HG03108 (cell line): ENCODE data around the gene EPM2A.

ENCODE experiments used
- ATAC-seq: cut with Tn5 transposase; IDR thresholded peaks from one replicate; pipeline ENCODE4 v1.9.1; 2021; ENCODE audit warnings: moderate library complexity; ENCODE audit not compliant: unreplicated experiment

Gene EPM2A

DNA sequence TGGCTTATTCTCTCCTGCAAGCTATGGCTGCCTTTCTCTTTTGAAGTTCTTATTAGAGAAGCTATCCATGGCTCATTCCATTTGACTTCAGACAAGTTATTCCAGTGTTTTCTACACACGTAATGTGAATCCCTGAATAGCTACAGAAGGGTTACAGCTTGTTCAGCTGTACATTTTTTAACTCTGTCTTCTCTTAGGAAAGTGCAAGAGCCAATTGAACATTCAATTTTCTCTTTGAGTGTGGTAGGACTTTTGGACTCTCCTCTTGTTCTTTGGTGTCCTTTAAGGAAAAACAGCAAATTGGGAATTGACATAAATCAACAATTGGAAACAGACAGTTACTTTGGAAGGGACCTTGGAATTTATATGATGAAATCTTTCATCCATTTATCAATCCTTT is 125.8 kb downstream of the EPM2A start:
- ATAC-seq = no peak

DNA sequence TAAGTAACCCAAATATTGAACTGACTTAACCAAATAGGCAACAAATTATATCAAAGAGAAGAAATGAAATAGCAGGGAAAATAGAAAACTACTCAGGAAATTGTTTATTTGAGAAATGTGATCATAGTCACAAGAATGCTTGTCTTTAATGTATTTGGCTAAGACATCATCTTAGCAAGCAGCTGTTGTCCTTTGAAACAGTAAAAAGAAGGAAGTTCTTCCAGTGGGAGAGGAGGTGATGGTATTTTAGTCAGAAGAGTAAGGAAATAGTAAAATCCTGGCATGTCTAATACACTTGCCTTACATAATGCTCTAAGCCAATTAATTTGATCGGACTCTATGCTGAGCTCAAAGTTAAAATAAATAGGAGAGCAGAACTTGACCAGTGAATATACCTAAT is 126.5 kb downstream of the EPM2A start:
- no peak for ATAC-seq

DNA sequence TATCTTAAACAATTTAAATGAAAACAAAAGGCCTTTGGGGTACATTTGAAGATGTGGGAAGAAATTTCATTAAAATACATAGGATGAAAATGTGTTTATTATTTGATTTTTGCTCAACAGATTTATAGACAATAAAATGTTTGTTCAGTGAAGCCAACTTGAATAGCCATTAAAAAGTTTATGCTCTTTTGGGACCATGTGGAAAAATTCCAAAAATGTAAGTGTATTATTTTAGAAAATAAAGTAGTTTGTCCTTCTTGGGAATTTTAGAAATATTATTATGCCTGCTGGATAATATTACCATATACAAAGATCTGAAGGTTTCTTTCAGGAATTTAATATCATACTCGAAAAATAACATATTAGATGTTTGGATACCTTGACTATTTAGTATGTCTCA is 131.3 kb downstream of the EPM2A start:
- no peak for ATAC-seq

DNA sequence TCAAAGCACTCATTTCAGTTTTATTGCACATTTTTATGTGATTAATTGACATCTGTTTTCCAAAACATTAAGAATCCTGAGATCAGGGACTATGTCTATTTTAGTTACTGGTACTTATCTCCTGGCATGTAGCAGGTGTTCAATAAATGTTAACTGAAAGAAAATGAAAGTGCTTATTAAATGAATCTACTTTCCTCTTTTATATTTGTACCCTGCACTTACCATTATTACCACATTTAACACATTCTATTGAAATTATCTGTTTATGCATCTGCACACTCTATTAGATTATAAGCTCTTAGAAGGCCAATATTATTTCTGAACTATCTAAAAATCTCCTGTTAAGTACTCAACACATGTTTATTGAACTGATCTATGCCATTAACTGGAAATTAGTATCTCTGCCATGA is 131.9 kb downstream of the EPM2A start:
- no peak for ATAC-seq

DNA sequence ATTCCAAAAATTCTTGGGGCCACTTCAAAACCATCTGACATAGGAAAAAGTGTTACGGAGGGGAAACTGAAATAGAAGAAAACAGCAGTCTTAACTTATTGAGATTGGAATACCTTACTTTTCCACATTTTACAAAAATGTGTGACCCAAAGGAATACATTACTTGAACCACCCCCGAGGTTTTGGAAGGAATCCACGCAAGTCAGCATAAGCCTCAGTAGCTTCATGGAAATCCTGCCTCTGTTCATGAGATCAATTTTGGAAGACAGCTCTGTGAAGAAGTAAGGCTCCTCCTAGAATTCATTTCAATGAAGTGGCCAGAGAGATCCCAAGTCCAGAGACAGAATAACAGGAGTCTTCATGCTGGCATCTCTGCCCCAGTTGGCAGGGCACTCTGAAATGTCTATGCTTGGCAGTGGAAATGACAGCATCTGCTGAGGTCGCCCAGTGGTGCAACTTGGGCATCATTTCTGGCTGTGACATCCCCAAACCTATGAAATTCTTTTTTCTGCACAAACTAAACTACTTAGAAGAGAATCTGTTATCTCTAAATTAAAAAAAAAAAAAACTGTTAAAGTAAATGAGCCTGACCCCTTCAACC is 132.5 kb downstream of the EPM2A start:
- ATAC-seq = no peak

DNA sequence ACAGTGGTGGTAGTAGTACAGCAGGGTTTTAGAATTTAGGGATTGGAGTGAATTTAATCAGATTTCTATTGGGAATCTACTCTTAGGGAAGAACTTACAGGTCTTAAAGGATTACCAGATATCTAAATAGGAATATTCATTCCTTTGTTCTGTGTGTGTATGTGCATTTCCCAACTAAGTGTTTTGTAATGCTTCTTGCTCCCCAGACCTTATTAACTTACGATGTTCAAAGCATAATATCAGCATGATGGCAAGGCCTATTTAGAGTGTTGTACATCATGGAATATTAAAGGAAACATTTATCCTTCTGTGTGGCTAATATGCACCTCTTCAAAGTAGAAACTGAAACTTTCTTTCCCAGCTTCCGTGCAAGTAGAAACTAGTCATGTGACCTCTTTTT is 133.9 kb downstream of the EPM2A start:
- no peak for ATAC-seq

DNA sequence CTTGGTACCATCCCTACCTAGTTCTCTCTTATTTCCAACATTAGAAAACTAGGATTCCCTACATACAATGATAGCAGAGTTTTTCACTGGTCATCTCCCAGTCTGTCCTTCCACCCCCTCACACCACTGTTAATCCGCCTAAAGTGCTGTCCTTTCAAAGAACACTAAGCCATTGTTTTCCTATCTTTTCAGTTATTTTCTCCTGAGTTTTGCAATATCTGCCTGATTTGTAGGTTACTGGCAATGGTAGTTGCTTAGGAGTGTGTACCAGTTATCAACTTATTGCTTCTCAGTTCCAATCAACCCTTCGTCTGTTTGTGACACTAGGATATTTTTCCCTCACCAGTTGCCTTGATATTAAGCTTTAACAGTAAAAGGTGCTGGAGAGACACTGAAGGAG is 135.0 kb downstream of the EPM2A start:
- no peak for ATAC-seq

DNA sequence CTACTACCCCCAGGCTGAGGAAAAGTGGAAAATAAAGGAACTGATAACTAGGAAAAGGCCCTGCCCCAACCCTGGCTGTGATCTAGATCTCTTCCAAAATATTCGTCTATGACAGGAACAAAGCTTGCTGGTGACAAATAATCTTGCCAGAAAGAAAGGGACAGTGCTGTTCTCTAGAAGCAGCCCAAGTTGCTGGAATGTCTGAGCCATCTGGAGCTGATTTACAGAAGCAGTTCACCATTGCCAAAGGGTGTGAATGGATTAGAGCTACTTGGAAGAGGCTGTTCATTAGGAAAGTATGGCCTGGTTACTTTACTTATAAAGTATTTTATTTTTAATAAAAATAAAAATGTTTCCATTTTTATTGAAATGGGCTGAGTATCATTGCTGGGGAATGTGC is 146.3 kb downstream of the EPM2A start:
- ATAC-seq = no peak

DNA sequence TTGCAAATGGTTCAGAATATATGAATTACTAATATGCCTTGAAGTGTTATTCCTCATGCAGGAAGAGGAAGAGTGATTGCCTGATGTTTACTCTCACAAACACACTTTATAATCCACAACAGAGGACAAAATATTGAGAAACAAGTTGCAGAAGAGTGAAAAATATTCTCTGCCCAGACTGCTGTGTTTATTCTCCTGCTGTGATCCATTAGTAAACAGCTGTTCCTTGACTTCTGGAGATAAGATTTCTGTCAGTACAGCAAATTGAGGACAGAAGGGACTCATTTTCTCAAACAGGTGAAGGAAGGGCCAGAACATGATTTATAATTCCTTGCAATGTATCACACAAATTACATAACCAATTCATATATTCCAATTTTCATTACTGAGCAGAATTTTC is 148.0 kb downstream of the EPM2A start:
- ATAC-seq = no peak

DNA sequence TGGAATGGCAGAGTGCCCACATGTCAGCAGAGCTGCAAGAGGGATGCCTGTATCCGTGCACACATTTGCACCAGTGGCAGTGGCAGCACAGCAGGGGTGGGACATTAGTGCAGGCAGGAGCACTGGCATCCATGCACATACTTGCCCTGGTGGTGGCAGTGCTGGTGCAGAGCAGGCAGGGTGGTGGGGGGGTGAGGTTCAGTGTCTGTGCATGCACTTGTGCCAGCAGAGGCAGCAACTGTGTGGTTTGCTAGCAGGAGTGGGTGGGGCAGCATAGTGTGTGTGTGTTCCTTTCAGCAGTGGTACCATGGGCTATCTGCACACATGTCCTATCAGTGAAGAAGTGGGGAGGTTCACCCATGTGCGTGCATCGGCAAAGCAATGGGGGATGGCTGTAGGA is 151.6 kb downstream of the EPM2A start:
- ATAC-seq = no peak
